OCI-LY7 (cell line): Measurements from ENCODE around the gene NFE2L1.

Experiments used
- EZH2phosphoT487 ChIP-seq: fragments of 200-600 bp; sonication (generic); IDR thresholded peaks from 2 replicates; pipeline ENCODE4 v1.6.1; 2018; ENCODE audit warnings: low read depth, borderline replicate concordance, mild to moderate bottlenecking, mixed run types, antibody characterized with exemption, low read length, moderate library complexity, mixed read lengths
- TF ChIP-seq, protein P1 (sequence below): fragments of 200-600 bp; sonication (generic); conservative IDR thresholded peaks from 2 replicates; pipeline ENCODE4 v1.5.1; 2014; ENCODE audit warnings: mild to moderate bottlenecking, antibody characterized with exemption, low read length, moderate library complexity, mixed read lengths

DNA sequence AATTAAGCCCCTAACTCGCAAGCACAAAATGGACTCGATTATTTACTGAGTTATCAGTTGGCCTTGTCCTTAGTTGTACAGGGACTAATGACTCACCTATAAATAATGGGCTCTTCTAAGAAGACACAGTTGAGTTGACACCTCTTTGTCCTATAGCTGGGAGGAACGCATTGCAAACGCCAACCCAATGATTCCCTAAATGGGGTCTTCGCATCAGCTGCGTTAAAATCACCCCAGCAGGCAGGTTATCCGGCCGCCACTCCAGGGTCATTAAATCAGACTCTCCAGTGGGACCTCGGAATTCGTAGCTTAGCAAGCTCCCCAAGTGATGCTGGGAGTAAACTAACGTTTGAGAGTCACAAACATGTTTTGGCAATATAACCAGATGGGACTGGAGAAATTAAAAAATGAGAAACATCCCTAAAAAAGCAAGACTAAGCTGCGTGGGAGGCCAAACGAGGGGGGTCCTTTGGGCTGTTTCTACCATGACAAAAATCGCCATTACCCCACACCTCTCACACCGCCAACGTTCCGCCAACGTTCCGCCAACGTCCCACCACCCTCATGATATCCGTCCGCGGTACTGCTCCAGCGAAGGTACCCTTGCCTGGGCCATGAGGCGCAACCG, 932 bp upstream of the NFE2L1 start:
- TF ChIP-seq, protein P1, sequence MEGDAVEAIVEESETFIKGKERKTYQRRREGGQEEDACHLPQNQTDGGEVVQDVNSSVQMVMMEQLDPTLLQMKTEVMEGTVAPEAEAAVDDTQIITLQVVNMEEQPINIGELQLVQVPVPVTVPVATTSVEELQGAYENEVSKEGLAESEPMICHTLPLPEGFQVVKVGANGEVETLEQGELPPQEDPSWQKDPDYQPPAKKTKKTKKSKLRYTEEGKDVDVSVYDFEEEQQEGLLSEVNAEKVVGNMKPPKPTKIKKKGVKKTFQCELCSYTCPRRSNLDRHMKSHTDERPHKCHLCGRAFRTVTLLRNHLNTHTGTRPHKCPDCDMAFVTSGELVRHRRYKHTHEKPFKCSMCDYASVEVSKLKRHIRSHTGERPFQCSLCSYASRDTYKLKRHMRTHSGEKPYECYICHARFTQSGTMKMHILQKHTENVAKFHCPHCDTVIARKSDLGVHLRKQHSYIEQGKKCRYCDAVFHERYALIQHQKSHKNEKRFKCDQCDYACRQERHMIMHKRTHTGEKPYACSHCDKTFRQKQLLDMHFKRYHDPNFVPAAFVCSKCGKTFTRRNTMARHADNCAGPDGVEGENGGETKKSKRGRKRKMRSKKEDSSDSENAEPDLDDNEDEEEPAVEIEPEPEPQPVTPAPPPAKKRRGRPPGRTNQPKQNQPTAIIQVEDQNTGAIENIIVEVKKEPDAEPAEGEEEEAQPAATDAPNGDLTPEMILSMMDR = no peak
- no peak for TF ChIP-seq EZH2phosphoT487
